Measurements from ENCODE around the gene RFPL2.
"Not testable (repeated sequence)": the region's sequence is repeated elsewhere in the genome, so short reads cannot be mapped to it uniquely, and the experiment has no call there.

Gene RFPL2

DNA sequence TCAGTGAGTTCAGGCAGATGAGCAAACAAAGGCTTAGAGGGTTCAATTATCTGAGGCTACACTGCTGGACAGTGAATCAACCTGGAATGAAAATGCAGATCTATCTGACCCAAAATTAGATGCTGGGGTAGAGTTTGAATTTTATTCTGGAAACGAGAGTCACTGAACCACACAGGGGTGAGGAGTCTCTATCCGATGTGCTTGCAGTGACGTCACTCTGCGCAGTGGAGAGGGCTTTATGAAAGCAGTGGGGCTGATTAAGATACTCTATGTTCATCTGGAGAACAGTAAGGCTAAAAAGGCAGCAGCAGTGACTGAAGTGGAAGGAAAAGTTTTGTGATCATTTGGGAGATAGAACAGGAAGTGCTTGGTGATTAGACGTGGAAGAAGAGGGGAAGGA lies 44.5 kb downstream of the RFPL2 start:
- not testable (repeated sequence) for DNase-seq

DNA sequence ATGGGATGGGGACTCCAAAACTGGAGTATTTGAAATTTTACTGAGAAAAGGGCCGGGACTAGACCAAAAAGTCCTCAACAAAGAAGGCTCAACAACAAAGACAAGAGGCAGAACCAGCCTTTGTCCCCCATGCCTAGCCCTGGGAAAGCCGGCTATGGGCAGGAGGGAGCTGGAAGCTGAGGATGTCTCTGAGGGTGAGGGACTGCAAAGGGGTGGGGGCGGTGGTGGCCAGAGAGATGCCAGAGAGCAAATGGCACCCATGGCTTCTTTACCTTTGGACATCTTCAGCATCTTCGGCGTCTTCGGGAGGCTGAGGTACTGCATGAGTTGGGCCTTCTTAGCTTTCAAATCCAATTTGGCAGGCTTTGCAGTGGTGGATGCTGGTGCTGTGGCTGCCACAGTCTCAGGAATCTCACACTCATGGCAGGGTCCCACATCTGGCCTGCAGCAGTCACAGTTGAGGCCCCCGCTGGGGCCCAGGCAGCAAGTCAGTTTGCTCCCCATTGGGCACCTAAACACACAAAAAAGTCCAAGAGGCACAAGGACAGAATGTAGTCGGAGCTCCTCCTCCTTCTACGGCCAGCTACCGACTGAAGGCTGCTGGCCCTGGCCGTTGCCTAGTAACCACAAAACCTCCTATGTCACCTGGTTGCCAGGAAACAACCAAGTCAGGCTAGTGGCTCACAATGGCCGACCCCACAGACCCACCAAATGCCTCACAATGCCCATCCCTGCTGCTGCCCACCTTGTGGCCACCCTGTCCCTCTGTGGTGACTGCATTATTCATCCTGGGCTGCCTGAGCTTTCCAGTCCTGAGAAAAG lies 46.0 kb downstream of the RFPL2 start, which contains the start of gene C22orf42:
TSS of gene C22orf42 (minus strand) at position 592 of the 822 bp plus-strand sequence. CDS start at position 504, 88 bp downstream.
- no peak for DNase-seq

DNA sequence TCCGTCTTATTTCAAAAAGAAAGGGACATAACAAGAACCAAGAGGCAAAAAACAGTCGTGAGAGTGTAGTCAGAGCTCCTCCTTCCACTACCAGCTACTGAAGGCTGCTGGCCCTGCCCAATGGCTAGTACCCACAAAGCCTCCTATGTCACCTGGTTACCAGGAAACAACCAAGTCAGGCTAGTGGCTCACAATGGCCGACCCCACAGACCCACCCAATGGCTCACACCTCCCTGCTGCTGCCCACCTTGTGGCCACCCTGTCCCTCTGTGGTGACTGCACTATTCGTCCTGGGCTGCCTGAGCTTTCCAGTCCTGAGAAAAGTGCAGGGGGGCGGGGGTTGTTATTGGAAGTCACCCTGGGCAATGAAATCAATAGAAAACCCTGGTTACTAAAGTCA lies 47.2 kb downstream of the RFPL2 start:
- not testable (repeated sequence) for DNase-seq

DNA sequence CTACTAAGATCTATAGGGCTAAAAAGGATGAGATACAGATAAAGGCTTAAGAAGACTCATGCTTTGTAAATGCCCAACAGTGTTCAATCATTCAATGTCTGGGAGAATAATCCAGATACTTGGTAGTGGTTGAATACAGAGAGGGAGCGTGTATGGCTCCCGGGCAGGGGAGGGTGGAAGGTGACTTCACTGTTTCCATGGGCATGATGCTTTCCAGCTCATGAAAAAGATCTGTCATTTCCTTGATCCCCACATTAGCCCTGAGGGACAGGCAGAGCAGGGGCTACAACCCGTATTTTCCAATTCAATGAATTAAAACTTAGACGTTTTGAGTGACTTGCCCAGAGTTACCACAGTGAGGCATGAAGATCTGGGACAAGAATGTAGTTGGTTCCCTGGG lies 50.1 kb downstream of the RFPL2 start:
- DNase-seq, result not testable (repeated sequence)

DNA sequence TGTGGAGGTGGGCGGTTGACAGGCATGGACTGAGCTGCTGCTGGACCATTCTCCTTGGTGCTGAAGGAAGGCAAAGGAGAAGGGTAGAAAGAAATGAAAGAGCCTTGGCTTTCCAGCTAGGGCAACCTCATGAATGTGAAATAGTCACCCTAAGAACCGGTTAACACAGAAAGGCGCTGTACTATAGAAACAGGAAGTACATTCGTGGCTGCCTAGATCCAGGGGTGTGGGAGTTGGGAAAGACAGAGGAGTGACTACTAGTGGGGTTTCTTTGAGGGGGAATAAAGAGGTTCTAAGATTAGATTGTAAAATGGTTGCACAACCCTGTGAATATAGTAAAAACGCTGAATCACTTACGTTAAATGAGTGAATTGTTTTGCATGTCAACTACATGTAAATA lies 53.2 kb downstream of the RFPL2 start:
- DNase-seq, result peak; percentile 39 to 51

DNA sequence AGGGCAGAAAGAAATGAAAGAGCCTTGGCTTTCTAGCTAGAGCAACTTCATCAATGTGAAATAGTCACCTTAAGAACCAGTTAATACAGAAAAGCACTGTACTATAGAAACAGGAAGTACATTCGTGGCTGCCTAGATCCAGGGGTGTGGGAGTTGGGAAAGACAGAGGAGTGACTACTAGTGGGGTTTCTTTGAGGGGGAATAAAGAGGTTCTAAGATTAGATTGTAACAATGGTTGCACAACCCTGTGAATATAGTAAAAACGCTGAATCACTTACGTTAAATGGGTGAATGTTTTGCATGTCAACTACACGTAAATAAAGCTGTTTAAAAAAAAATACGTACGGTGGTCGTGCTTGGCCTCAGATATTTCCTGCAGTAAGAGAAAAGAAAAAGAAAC lies 54.2 kb downstream of the RFPL2 start:
- peak; percentile 9 to 16 for DNase-seq

DNA sequence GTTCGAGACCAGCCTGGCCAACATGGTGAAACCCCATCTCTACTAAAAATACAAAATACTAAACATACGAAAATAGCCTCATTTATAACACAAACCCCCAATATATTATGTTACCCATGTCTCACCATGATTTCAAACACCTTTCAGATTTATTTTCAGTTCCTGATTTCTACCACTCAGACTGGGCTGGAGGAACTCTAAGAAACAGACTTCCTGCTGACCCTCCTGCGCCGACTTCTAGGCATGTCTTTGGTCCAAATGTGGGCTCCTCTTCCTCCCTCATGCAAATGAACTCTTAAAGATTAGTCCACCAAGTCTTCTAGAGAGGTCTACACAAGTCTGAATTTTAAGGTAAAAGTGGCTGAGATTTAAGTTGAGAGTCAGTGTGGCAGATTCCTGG lies 56.5 kb downstream of the RFPL2 start:
- not testable (repeated sequence) for DNase-seq

DNA sequence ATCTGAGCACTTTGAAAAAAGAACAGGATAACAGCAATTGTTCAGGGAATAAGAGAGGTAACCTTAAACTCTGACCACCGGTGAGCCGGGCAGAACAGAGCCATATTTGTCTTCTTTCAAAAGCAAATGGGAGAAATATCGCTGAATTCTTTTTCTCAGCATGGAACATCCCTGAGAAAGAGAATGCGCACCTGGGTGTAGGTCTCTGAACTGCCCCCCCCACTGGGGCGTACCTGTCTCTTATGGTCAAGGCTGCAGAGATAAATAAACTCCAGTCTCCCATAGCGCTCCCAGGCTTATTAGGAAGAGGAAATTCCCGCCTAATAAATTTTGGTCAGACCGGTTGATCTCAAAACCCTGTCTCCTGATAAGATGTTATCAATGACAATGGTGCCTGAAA lies 57.7 kb downstream of the RFPL2 start:
- DNase-seq, result not testable (repeated sequence)

DNA sequence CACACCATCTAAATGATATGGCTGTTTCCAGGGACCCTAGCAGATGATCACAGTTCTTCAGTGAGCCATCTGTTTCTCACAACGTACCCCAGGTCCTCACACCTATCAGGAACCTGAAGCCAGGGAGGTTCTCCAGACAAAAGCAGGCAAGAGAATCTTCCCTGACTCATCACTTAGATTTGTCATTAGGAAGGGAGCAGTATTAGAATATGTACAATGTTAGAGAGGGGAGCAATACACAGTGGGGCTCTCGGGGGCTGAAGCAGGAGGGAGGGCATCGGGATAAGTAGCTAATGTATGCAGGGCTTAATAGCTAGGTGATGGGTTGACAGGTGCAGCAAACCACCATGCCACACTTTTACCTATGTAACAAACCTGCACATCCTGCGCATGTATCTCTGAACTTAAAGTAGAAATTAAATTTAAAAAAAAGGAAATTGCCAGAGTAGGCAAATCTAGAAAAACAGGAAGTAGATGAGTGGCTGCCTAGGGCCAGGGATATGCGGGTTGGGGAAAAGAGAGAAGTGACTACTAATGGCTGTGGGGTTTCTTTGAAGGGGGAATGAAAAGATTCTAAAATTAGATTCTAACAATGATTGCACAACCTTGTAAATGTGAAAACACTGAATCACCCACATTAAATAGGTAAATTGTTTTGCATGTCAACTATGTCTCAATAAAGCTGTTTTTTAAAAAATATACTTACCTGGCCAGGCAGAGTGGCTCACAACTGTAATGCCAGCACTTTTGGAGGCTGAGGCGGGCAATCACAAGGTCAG lies 60.2 kb downstream of the RFPL2 start:
- DNase-seq, result peak; percentile 95 to 98

DNA sequence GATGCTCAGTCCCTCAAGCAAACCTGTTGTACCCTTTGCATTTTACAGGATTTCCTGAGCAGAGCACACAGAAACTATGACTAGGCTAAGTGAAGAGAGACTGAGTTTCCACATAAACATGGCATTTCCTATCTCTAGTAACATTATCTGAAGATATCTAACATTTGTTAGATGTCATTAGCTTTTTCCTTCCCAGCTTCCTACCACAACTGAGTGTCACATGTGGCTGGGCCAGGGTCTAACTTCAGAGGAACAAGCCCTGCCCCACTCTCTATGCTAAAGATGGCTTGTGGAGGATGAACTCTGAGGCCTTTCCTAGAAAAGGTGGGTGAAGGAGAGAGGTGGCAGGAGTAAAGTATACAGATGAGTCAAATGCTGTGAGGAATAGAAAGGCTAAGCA lies 62.3 kb downstream of the RFPL2 start:
- no peak for DNase-seq

DNA sequence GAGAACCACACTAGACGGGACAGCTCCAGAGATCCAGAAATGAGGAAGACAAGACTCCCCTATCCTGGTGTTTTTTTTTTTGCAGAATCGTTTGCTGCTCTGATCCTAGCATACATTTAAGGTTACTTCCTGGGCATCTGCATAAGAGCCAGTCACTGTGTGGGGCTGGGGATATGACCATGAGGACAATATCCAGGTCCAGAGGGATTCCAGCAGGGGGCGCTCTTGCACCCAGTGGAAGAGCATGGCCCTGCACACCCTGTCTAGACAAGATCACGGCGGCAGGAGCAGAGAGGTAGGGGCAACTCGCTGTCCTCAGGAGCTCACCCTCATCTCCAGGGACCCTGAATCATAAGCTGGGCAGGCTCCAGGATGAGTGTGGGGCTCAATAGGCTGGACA lies 64.2 kb downstream of the RFPL2 start:
- not testable (repeated sequence) for DNase-seq

Measured in Kasumi-1 (cell line).